Subcutaneous adipose tissue (tissue), 4 donors: Measurements from ENCODE around the gene TDRD9. TPM values are rescaled to one million over a fixed set of nuclear protein-coding genes. Genes with fewer than 3 reads are reported as not detected.

ENCODE experiments used
- CTCF ChIP-seq: fragments of 450-650 bp; IDR thresholded peaks from one replicate; pipeline ENCODE4 v1.5.1; 2016; ENCODE audit warnings: low read depth, mild to moderate bottlenecking, control low read depth, antibody characterized with exemption, moderate library complexity
- total RNA-seq, 4 donors: library from RNA; depleted of rRNA; stranded (reverse); fragments of >200 nt; gene quantifications; one replicate each; pipeline ENCODE4 v1.1.0, GENCODE V29; 2016

The TDRD9 gene
- total RNA-seq, 4 donors from 2014 or later, result 0.38 to 3.9 (median 1.2) TPM

GRCh38 chr14:103889313-103890051 is 38.8 kb upstream of the TDRD9 start:
- TF ChIP-seq CTCF, result no peak

- TF ChIP-seq CTCF, result no peak
These were observed 38.2 kb upstream of the TDRD9 start for GRCh38 chr14:103890052-103890371.

- TF ChIP-seq CTCF, result no peak
These were observed 37.2 kb upstream of the TDRD9 start for GRCh38 chr14:103890821-103891666.

- TF ChIP-seq CTCF, result no peak
These were observed 36.5 kb upstream of the TDRD9 start for GRCh38 chr14:103891667-103892215.

- no peak for TF ChIP-seq CTCF
These were observed 36.0 kb upstream of the TDRD9 start for GRCh38 chr14:103892247-103892646.

GRCh38 chr14:103894034-103894722 is 34.1 kb upstream of the TDRD9 start:
- TF ChIP-seq CTCF, result no peak

- TF ChIP-seq CTCF, result no peak
These were observed 33.6 kb upstream of the TDRD9 start for GRCh38 chr14:103894723-103895059.
